Keratinocyte (primary cell): Measurements from ENCODE around the gene USP13. TPM values are rescaled to one million over a fixed set of nuclear protein-coding genes. Genes with fewer than 3 reads are reported as not detected.

Experiments used
- DNase-seq: peaks from one replicate; pipeline ENCODE4 v3.0.0-alpha.2; 2011; ENCODE audit warnings: low read depth, missing footprints, low spot score
- FAIRE-seq: peaks from 2 replicates; lab custom pipeline; 2011; peaks lifted over from hg19 to GRCh38; lab: Jason Lieb, UNC
- H2AFZ ChIP-seq: 2 replicates; pipeline ENCODE4 v1.6.0; 2012; ENCODE audit warnings: low read length, control low read depth, inconsistent platforms; ENCODE audit not compliant: control insufficient read depth
- H3K27ac ChIP-seq: 2 replicates; pipeline ENCODE4 v1.5.1; 2011; ENCODE audit warnings: low read length; ENCODE audit not compliant: control insufficient read depth, insufficient read depth
- H3K27me3 ChIP-seq: 3 replicates; pipeline ENCODE4 v1.6.0; 2011; ENCODE audit warnings: low read length; ENCODE audit not compliant: control insufficient read depth, insufficient read depth; ENCODE audit errors: extremely low read depth
- H3K36me3 ChIP-seq, 2 experiments: 2 replicates in 1 of 2; 3 replicates in 1 of 2; pipeline ENCODE4 v1.5.1; 2011; ENCODE audit warnings: low read length in 2 of 2, mild to moderate bottlenecking in 1 of 2; ENCODE audit not compliant: control insufficient read depth in 2 of 2, insufficient read depth in 2 of 2; ENCODE audit errors: extremely low read depth in 1 of 2
- H3K4me1 ChIP-seq: 3 replicates; pipeline ENCODE4 v1.5.1; 2011; ENCODE audit warnings: low read length; ENCODE audit not compliant: control insufficient read depth, insufficient read depth; ENCODE audit errors: extremely low read depth
- H3K4me2 ChIP-seq: 3 replicates; pipeline ENCODE4 v1.6.0; 2011; ENCODE audit warnings: low read depth, low read length; ENCODE audit not compliant: control insufficient read depth, insufficient read depth; ENCODE audit errors: extremely low read depth
- H3K4me3 ChIP-seq, 3 experiments: fragments of 200-600 bp in 1 of 3; sonication (generic) in 1 of 3; 2 replicates in 2 of 3; 3 replicates in 1 of 3; pipeline ENCODE4 v1.5.1; 2011 to 2016; ENCODE audit warnings: low read length in 3 of 3, mild to moderate bottlenecking in 3 of 3, control low read depth in 2 of 3, inconsistent platforms in 1 of 3, low read depth in 1 of 3, mixed read lengths in 1 of 3, mixed run types in 1 of 3, moderate library complexity in 1 of 3; ENCODE audit not compliant: control insufficient read depth in 2 of 3, insufficient read depth in 2 of 3; ENCODE audit errors: extremely low read depth in 1 of 3
- H3K79me2 ChIP-seq: 2 replicates; pipeline ENCODE4 v1.6.0; 2012; ENCODE audit warnings: low read length; ENCODE audit not compliant: control insufficient read depth, insufficient read depth
- H3K9ac ChIP-seq: 3 replicates; pipeline ENCODE4 v1.6.0; 2011; ENCODE audit warnings: low read length; ENCODE audit not compliant: control insufficient read depth, insufficient read depth; ENCODE audit errors: extremely low read depth
- H3K9me1 ChIP-seq: 3 replicates; pipeline ENCODE4 v1.6.0; 2011; ENCODE audit warnings: low read length; ENCODE audit not compliant: control insufficient read depth, insufficient read depth; ENCODE audit errors: extremely low read depth
- H3K9me3 ChIP-seq: 2 replicates; pipeline ENCODE4 v1.5.1; 2012; ENCODE audit warnings: low read depth, low read length; ENCODE audit not compliant: control insufficient read depth
- H4K20me1 ChIP-seq: 3 replicates; pipeline ENCODE4 v1.6.0; 2011; ENCODE audit warnings: low read length; ENCODE audit not compliant: control insufficient read depth, insufficient read depth; ENCODE audit errors: extremely low read depth
- EZH2 ChIP-seq: IDR thresholded peaks from one replicate; pipeline ENCODE4 v1.6.1; 2012; ENCODE audit warnings: inconsistent platforms, mild to moderate bottlenecking, low read length, moderate library complexity
- dilution Hi-C: fragments of 300-500 bp; cut with MboI; formaldehyde crosslinking; loops from one replicate; pipeline ENCODE4 v1.7.0; 2020; ENCODE audit warnings: low sequenced_read_pairs; ENCODE audit not compliant: extremely low pct_ligation_motif_present
- polyA plus RNA-seq, 5 experiments: library from polyadenylated mRNA; depleted of rRNA in 3 of 5; stranded (reverse) in 3 of 5; stranded (forward) in 1 of 5; unstranded in 1 of 5; fragments of >200 nt; gene quantifications; 1 replicate in 1 of 5; 2 replicates in 3 of 5; 3 replicates in 1 of 5; pipeline versions ENCODE4 v1.2.1 to v1.2.3, GENCODE V29; 2011 to 2012; ENCODE audit warnings: missing spikeins in 2 of 5, low read depth in 1 of 5, low replicate concordance in 1 of 5
- TF ChIP-seq, protein P1 (sequence below), 3 experiments: IDR thresholded peaks in 1 of 3; conservative IDR thresholded peaks in 1 of 3; optimal IDR thresholded peaks in 1 of 3; 2 replicates in 2 of 3; 3 replicates in 1 of 3; pipeline versions ENCODE3 to v1.5.1; 2011; ENCODE audit warnings: low read length in 3 of 3, mild to moderate bottlenecking in 3 of 3, moderate library complexity in 2 of 3, control low read depth in 1 of 3, inconsistent platforms in 1 of 3; ENCODE audit not compliant: insufficient read depth in 2 of 3; ENCODE audit errors: extremely low read depth in 1 of 3

The USP13 gene
- polyA plus RNA-seq, 1 donor (not counting 4 experiments of a cell fraction or from before 2014, with no cell fraction given), result 3.3 TPM

DNA sequence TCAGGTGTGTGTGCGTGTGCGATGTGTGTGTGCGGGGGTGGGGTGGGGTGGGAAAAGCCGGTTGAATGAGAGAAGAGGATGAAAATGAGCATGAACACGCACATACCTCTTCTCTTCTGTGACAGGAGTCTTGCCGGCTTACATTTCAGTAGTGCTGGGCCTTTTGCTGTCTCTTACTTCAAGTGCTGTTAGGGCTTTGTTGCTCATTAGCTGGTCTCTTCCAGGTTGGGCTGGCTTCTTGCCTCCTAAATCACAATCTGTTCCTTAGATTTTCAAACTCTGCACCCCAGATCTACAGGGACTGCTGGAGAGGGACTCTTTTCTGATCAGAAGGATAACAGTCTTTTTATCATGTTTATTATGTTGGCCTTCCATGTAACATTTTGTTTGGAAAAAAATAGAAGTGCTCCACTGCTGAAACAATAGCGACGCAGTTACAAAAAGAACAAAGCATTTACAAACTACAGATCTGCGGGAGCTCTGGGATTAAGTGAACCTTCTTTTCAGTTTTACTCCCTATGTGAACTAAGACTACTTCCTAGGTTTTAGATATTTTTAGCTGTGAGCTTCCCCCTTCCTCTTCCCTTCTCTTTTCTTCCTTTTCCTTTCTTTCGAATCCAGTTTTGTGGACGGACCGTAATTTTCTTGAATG, 48.5 kb downstream of the USP13 start:
- no peaks in the 10 kb centered on the region for H3K27me3 ChIP-seq
- no peaks in the 10 kb centered on the region for H3K9me3 ChIP-seq
- H3K36me3 ChIP-seq, result no peaks in the 10 kb centered on the region
- dilution Hi-C loops, result no loop called here
- no peak overlapping the region for H2AFZ ChIP-seq
- no peak overlapping the region for H3K4me3 ChIP-seq
- TF ChIP-seq, protein P1, sequence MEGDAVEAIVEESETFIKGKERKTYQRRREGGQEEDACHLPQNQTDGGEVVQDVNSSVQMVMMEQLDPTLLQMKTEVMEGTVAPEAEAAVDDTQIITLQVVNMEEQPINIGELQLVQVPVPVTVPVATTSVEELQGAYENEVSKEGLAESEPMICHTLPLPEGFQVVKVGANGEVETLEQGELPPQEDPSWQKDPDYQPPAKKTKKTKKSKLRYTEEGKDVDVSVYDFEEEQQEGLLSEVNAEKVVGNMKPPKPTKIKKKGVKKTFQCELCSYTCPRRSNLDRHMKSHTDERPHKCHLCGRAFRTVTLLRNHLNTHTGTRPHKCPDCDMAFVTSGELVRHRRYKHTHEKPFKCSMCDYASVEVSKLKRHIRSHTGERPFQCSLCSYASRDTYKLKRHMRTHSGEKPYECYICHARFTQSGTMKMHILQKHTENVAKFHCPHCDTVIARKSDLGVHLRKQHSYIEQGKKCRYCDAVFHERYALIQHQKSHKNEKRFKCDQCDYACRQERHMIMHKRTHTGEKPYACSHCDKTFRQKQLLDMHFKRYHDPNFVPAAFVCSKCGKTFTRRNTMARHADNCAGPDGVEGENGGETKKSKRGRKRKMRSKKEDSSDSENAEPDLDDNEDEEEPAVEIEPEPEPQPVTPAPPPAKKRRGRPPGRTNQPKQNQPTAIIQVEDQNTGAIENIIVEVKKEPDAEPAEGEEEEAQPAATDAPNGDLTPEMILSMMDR (optimal IDR thresholded peaks at IDR 0.05 in 1 of 3, IDR thresholded peaks at IDR 0.05 in 1 of 3, conservative IDR thresholded peaks at IDR 0.05 in 1 of 3; ENCODE audit: extremely low read depth in 1 of 3, insufficient read depth in 2 of 3, low read length in 3 of 3), result no peak
- TF ChIP-seq EZH2, result no peak
- H3K9ac ChIP-seq, result no peak overlapping the region
- no peak overlapping the region for H3K4me2 ChIP-seq
- FAIRE-seq (no peak), DNase-seq (no peak)
- no peaks in the 10 kb centered on the region for H3K9me1 ChIP-seq
- no peak overlapping the region for H3K27ac ChIP-seq
- no peaks in the 10 kb centered on the region for H3K79me2 ChIP-seq
- no peaks in the 10 kb centered on the region for H4K20me1 ChIP-seq
- H3K4me1 ChIP-seq, result no peaks in the 10 kb centered on the region

DNA sequence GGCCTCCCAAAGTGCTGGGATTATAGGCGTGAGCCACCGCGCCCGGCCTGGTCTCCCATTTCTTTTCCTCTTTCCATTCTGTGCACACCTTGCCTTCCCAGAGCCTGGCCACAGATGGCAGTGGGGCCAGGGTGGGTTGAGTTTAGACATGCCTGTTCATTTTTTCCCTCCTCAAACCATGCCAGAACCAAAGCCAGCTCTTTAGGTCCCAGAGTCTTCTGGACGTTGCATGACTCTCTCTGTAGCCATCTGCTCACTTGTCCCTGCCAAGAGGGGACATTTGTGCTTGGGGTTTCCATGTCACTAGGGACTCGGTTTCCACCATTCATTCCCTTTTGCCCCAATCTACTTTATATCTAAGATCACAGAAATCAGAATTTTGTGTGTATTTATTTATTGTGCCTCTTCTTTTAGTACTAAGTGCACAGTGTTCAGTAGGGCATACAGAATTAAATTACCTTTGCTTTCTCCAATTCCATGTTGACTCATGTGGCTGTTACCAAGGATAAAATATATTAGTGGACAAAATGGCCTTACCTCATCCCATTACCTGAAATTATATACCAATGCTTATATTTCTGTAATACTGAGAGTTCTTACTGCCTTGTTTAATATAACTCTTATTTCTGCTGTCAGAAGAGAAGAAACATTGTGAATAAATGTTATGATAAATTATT, 49.6 kb downstream of the USP13 start:
- Histone ChIP-seq H3K4me1 (no peaks in the 10 kb centered on the region), H3K36me3 (peaks cover 0 to 2% of the 10 kb centered on the region in 2 experiments), H4K20me1 (no peaks in the 10 kb centered on the region), H3K9me1 (no peaks in the 10 kb centered on the region), H3K27me3 (no peaks in the 10 kb centered on the region), H3K4me3 (no peak overlapping the region), H2AFZ (no peak overlapping the region), H3K9me3 (no peaks in the 10 kb centered on the region), H3K4me2 (no peak overlapping the region), H3K27ac (no peak overlapping the region), H3K9ac (no peak overlapping the region), H3K79me2 (no peaks in the 10 kb centered on the region)
- FAIRE-seq (no peak), DNase-seq (no peak)
- dilution Hi-C loops, result no loop called here
- TF ChIP-seq EZH2, result no peak
- TF ChIP-seq, protein P1 (optimal IDR thresholded peaks at IDR 0.05 in 1 of 3, IDR thresholded peaks at IDR 0.05 in 1 of 3, conservative IDR thresholded peaks at IDR 0.05 in 1 of 3; ENCODE audit: extremely low read depth in 1 of 3, insufficient read depth in 2 of 3, low read length in 3 of 3), result no peak
